ENCODE data around the gene VAX1. TPM values are rescaled to one million over a fixed set of nuclear protein-coding genes. Genes with fewer than 3 reads are reported as not detected.
A peak's percentile ranks its signal among the peaks of the same experiment; 100 is the strongest.

The VAX1 gene
- total RNA-seq, 1 experiment from 2014 or later, result 74.4 TPM

GRCh38 chr10:117167789-117168674 lies 30.0 kb upstream of the VAX1 start:
- Histone ChIP-seq H3K36me3 (ENCODE audit: insufficient read depth, low read length, poor library complexity, severe bottlenecking) (no peaks in the 10 kb centered on the region), H3K4me1 (ENCODE audit: insufficient read depth, low read length, poor library complexity, severe bottlenecking) (peaks cover 36% of the 10 kb centered on the region), H3K4me3 (ENCODE audit: low read depth, low read length, poor library complexity, severe bottlenecking) (peak overlapping the region; percentile 55), H3K27me3 (replicated peaks; ENCODE audit: insufficient read depth, low read depth, low read length, poor library complexity) (no peaks in the 10 kb centered on the region), H3K9me3 (ENCODE audit: low read depth, low read length, poor library complexity, severe bottlenecking) (no peaks in the 10 kb centered on the region), H3K27ac (ENCODE audit: low read depth, low read length, poor library complexity, severe bottlenecking) (peak overlapping the region; percentile 73)
- intact Hi-C loops (cut with micrococcal nuclease; ENCODE audit: unreplicated experiment), result loop anchor here (1.0 to 5.0 kb wide), 3 partner anchors 97 to 331 kb away; no protein-coding TSS in a partner anchor
- ChIA-PET POLR2A (ENCODE audit: low non-redundant PET) (interaction anchor here (0.6 to 0.7 kb wide), 3 partner anchors 78 to 97 kb away, joined by 4 to 7 read pairs (median 5); no protein-coding TSS in a partner anchor), CTCF (interaction anchor here (0.5 to 3.3 kb wide), 6 partner anchors 34 to 380 kb away, joined by 3 to 28 read pairs (median 4); no protein-coding TSS in a partner anchor)
- peak; percentile 96 for TF ChIP-seq CTCF (conservative IDR thresholded peaks at IDR 0.05; ENCODE audit: low read depth, low read length)
- TF ChIP-seq EZH2 (IDR thresholded peaks at IDR 0.05; ENCODE audit: borderline replicate concordance, low read depth, low read length, poor library complexity, severe bottlenecking), result no peak
- no TSS peak for BruUV-seq (replicated peaks)
- DNase-seq (ENCODE audit: low spot score), result peak; percentile 84

GRCh38 chr10:117167346-117167788 lies 29.3 kb upstream of the VAX1 start:
- H3K4me1 ChIP-seq (ENCODE audit: insufficient read depth, low read length, poor library complexity, severe bottlenecking), result peaks cover 39% of the 10 kb centered on the region
- TF ChIP-seq EZH2 (IDR thresholded peaks at IDR 0.05; ENCODE audit: borderline replicate concordance, low read depth, low read length, poor library complexity, severe bottlenecking), result no peak
- TF ChIP-seq CTCF (conservative IDR thresholded peaks at IDR 0.05; ENCODE audit: low read depth, low read length), result no peak
- H3K9me3 ChIP-seq (ENCODE audit: low read depth, low read length, poor library complexity, severe bottlenecking), result no peaks in the 10 kb centered on the region
- H3K4me3 ChIP-seq (ENCODE audit: low read depth, low read length, poor library complexity, severe bottlenecking), result peak overlapping the region; percentile 55
- DNase-seq (ENCODE audit: low spot score), result no peak
- peak overlapping the region; percentile 73 for H3K27ac ChIP-seq (ENCODE audit: low read depth, low read length, poor library complexity, severe bottlenecking)
- no peaks in the 10 kb centered on the region for H3K36me3 ChIP-seq (ENCODE audit: insufficient read depth, low read length, poor library complexity, severe bottlenecking)
- POLR2A ChIA-PET (ENCODE audit: low non-redundant PET), result interaction anchor here (0.6 to 0.7 kb wide), 3 partner anchors 77 to 96 kb away, joined by 4 to 7 read pairs (median 5); no protein-coding TSS in a partner anchor
- intact Hi-C loops (cut with micrococcal nuclease; ENCODE audit: unreplicated experiment), result loop anchor here (2.0 to 5.0 kb wide), 2 partner anchors 97 to 275 kb away; no protein-coding TSS in a partner anchor
- CTCF ChIA-PET, result interaction anchor here (0.5 to 3.3 kb wide), 7 partner anchors 8 to 485 kb away, joined by 3 to 28 read pairs (median 13); no protein-coding TSS in a partner anchor
- H3K27me3 ChIP-seq (replicated peaks; ENCODE audit: insufficient read depth, low read depth, low read length, poor library complexity), result no peaks in the 10 kb centered on the region
- BruUV-seq (replicated peaks), result no TSS peak

All from A673 (cell line).